ENCODE data around the gene SERP2. TPM values are rescaled to one million over a fixed set of nuclear protein-coding genes. Genes with fewer than 3 reads are reported as not detected.

SERP2 gene
- total and polyA plus RNA-seq, 2 donors (not counting 1 experiment from before 2014, with no cell fraction given): 10.6 to 15.5 TPM

- Histone ChIP-seq H3K36me3 (ENCODE audit: control insufficient read depth, insufficient read depth, low read length) (no peaks in the 10 kb centered on the region), H3K4me2 (ENCODE audit: extremely low read depth, insufficient read depth, low read length) (no peak overlapping the region), H3K4me1 (ENCODE audit: control insufficient read depth, extremely low read depth, insufficient read depth, low read length) (peaks cover 10% of the 10 kb centered on the region), H4K20me1 (ENCODE audit: control insufficient read depth, extremely low read depth, insufficient read depth, low read length) (no peaks in the 10 kb centered on the region), H3K4me3 (replicated peaks in 1 of 4; ENCODE audit: control extremely low read depth in 1 of 4, insufficient read depth in 1 of 4, low read depth in 3 of 4, low read length in 4 of 4) (no peak overlapping the region), H3K9me3 (ENCODE audit: control insufficient read depth, insufficient read depth, low read depth, low read length) (no peaks in the 10 kb centered on the region), H3K27me3 (ENCODE audit: control insufficient read depth, insufficient read depth, low read length) (no peaks in the 10 kb centered on the region), H3K79me2 (ENCODE audit: control insufficient read depth, insufficient read depth, low read length) (no peaks in the 10 kb centered on the region), H3K9ac (ENCODE audit: insufficient read depth, low read length) (no peak overlapping the region), H2AFZ (ENCODE audit: low read length) (no peak overlapping the region), H3K27ac (ENCODE audit: insufficient read depth, low read length) (no peak overlapping the region)
- no peak for TF ChIP-seq EZH2 (IDR thresholded peaks at IDR 0.05; ENCODE audit: low read length, missing control alignments)
- TF ChIP-seq, protein P1, sequence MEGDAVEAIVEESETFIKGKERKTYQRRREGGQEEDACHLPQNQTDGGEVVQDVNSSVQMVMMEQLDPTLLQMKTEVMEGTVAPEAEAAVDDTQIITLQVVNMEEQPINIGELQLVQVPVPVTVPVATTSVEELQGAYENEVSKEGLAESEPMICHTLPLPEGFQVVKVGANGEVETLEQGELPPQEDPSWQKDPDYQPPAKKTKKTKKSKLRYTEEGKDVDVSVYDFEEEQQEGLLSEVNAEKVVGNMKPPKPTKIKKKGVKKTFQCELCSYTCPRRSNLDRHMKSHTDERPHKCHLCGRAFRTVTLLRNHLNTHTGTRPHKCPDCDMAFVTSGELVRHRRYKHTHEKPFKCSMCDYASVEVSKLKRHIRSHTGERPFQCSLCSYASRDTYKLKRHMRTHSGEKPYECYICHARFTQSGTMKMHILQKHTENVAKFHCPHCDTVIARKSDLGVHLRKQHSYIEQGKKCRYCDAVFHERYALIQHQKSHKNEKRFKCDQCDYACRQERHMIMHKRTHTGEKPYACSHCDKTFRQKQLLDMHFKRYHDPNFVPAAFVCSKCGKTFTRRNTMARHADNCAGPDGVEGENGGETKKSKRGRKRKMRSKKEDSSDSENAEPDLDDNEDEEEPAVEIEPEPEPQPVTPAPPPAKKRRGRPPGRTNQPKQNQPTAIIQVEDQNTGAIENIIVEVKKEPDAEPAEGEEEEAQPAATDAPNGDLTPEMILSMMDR (conservative IDR thresholded peaks at IDR 0.05 in 1 of 2, IDR thresholded peaks at IDR 0.05 in 1 of 2; ENCODE audit: low read depth in 1 of 2, low read length in 2 of 2): no peak
- no peak for DNase-seq (ENCODE audit: low read depth in 2 of 2)
Observed at GRCh38 chr13:44363631-44364344, 9.8 kb upstream of the SERP2 start.

DNA sequence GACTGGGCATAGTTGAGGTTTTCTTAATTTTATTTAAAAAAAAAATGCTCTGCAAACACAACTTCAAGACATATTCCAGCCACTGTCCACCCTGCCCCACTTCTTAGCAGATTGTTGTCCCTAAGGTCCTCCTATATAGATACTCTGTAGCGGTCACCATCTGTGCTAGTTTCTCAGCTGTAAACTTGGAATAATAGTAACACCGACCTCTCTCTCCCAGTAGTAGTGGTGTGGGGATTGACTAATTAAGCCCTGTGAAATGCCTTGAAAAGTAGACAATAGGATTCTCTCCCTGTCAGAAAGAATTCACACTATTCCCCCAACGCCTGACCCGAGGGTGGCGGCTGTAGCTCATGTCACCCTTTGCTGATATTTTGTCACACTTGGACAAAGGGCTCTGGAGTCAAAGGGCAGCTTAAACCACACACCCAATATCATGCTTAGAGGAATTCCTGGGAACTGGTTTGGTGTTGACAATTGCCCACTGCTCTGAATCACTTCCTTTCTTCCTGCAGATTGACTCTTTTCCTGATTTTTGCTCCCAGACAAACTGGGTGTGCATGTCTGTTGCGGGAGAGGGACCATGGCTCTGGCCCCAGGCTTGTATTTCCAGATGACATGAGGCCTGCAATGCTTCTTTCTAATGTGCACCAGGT, 9.2 kb upstream of the SERP2 start:
- H3K4me3 ChIP-seq (replicated peaks in 1 of 4; ENCODE audit: control extremely low read depth in 1 of 4, insufficient read depth in 1 of 4, low read depth in 3 of 4, low read length in 4 of 4): no peak overlapping the region
- TF ChIP-seq, protein P1 (conservative IDR thresholded peaks at IDR 0.05 in 1 of 2, IDR thresholded peaks at IDR 0.05 in 1 of 2; ENCODE audit: low read depth in 1 of 2, low read length in 2 of 2): no peak
- no peak for TF ChIP-seq EZH2 (IDR thresholded peaks at IDR 0.05; ENCODE audit: low read length, missing control alignments)
- H3K27ac ChIP-seq (ENCODE audit: insufficient read depth, low read length): no peak overlapping the region
- H3K36me3 ChIP-seq (ENCODE audit: control insufficient read depth, insufficient read depth, low read length): no peaks in the 10 kb centered on the region
- no peak overlapping the region for H2AFZ ChIP-seq (ENCODE audit: low read length)
- no peak overlapping the region for H3K9ac ChIP-seq (ENCODE audit: insufficient read depth, low read length)
- DNase-seq (ENCODE audit: low read depth in 2 of 2): peak; percentile 36 to 83
- H3K4me1 ChIP-seq (ENCODE audit: control insufficient read depth, extremely low read depth, insufficient read depth, low read length): peaks cover 12% of the 10 kb centered on the region
- H3K9me3 ChIP-seq (ENCODE audit: control insufficient read depth, insufficient read depth, low read depth, low read length): no peaks in the 10 kb centered on the region
- H3K4me2 ChIP-seq (ENCODE audit: extremely low read depth, insufficient read depth, low read length): peak overlapping the region; percentile 40
- H3K27me3 ChIP-seq (ENCODE audit: control insufficient read depth, insufficient read depth, low read length): no peaks in the 10 kb centered on the region
- no peaks in the 10 kb centered on the region for H4K20me1 ChIP-seq (ENCODE audit: control insufficient read depth, extremely low read depth, insufficient read depth, low read length)
- no peaks in the 10 kb centered on the region for H3K79me2 ChIP-seq (ENCODE audit: control insufficient read depth, insufficient read depth, low read length)

- H3K4me3 ChIP-seq (replicated peaks in 1 of 4; ENCODE audit: control extremely low read depth in 1 of 4, insufficient read depth in 1 of 4, low read depth in 3 of 4, low read length in 4 of 4): no peak overlapping the region
- peak; percentile 48 to 92 for DNase-seq (ENCODE audit: low read depth in 2 of 2)
- no peaks in the 10 kb centered on the region for H3K79me2 ChIP-seq (ENCODE audit: control insufficient read depth, insufficient read depth, low read length)
- peaks cover 12% of the 10 kb centered on the region for H3K4me1 ChIP-seq (ENCODE audit: control insufficient read depth, extremely low read depth, insufficient read depth, low read length)
- no peaks in the 10 kb centered on the region for H3K36me3 ChIP-seq (ENCODE audit: control insufficient read depth, insufficient read depth, low read length)
- H2AFZ ChIP-seq (ENCODE audit: low read length): no peak overlapping the region
- no peak overlapping the region for H3K27ac ChIP-seq (ENCODE audit: insufficient read depth, low read length)
- H3K9ac ChIP-seq (ENCODE audit: insufficient read depth, low read length): no peak overlapping the region
- TF ChIP-seq, protein P1 (conservative IDR thresholded peaks at IDR 0.05 in 1 of 2, IDR thresholded peaks at IDR 0.05 in 1 of 2; ENCODE audit: low read depth in 1 of 2, low read length in 2 of 2): no peak
- TF ChIP-seq EZH2 (IDR thresholded peaks at IDR 0.05; ENCODE audit: low read length, missing control alignments): no peak
- no peaks in the 10 kb centered on the region for H3K9me3 ChIP-seq (ENCODE audit: control insufficient read depth, insufficient read depth, low read depth, low read length)
- peak overlapping the region; percentile 40 for H3K4me2 ChIP-seq (ENCODE audit: extremely low read depth, insufficient read depth, low read length)
- H3K27me3 ChIP-seq (ENCODE audit: control insufficient read depth, insufficient read depth, low read length): no peaks in the 10 kb centered on the region
- no peaks in the 10 kb centered on the region for H4K20me1 ChIP-seq (ENCODE audit: control insufficient read depth, extremely low read depth, insufficient read depth, low read length)
Observed at GRCh38 chr13:44365008-44365407, 8.6 kb upstream of the SERP2 start.

All from fibroblast of lung (primary cell).